HG03558 (cell line): ENCODE results near the gene SRRM2.

Experiments used
- ATAC-seq: cut with Tn5 transposase; IDR thresholded peaks from one replicate; pipeline ENCODE4 v1.9.1; 2021; ENCODE audit warnings: moderate number of reproducible peaks; ENCODE audit not compliant: unreplicated experiment; ENCODE audit errors: extremely low read depth

Gene SRRM2

DNA sequence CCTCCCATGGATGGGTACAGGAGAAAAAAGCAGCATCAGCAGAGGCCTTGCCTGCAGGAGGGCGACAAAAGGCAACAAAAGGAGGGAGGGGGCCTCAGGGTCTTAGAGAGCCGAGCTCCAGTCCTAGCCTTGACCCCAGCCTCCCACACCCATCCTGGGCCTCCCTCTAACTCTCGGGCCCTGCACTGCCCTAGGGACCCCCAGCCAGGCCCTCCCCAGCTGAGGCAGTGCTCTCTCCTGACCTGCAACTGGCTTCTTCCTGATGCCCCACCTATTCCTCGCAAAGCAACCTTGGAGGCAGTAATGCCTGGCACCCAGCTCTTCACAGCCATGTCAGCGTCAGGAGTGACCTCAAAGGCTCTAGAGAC lies 15.2 kb upstream of the SRRM2 start:
- ATAC-seq, result no peak

DNA sequence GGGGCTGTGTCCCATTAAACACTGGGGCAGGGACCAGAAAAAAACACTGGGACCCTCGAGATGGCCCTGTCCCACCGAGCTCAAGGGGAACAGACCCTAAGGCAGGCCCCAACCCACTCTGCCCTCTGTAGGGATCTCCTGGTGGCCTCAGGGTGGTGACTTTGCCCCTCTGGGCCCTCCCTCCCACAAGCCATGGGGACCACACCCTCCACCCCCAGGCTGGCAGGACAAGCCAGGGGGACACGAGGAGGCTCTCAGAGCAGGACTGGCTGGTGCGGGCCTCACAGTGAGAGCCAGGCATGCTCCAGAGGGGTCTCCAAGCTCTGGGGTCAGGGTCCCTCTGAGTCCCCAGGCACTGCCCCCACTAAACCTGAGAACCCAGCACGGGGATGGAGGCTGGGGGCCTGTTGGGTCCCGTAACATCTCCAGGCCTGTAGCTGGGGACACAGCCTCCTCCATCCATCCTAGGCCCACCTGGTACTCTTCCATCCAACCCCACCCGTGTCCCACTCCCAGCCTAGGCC lies 14.5 kb upstream of the SRRM2 start:
- no peak for ATAC-seq

DNA sequence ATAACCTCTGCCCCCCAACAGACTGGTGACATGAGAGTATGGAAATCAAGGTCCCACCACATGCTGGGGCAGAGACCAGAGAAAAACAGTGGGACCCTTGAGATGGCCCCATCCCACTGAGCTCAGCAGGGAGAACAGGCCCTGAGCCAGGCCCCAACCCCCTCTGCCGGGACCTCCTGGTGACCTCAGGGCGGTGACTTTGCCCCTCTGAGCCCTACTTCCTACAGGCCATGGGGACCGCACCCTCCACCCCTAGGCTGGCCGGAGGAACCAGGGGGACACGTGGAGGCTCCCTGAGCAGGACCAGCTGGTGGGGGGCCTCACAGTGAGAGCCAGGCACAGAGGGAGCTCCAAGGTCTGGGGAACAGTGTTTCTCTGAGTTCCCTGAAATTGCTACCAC lies 13.8 kb upstream of the SRRM2 start:
- ATAC-seq, result no peak

DNA sequence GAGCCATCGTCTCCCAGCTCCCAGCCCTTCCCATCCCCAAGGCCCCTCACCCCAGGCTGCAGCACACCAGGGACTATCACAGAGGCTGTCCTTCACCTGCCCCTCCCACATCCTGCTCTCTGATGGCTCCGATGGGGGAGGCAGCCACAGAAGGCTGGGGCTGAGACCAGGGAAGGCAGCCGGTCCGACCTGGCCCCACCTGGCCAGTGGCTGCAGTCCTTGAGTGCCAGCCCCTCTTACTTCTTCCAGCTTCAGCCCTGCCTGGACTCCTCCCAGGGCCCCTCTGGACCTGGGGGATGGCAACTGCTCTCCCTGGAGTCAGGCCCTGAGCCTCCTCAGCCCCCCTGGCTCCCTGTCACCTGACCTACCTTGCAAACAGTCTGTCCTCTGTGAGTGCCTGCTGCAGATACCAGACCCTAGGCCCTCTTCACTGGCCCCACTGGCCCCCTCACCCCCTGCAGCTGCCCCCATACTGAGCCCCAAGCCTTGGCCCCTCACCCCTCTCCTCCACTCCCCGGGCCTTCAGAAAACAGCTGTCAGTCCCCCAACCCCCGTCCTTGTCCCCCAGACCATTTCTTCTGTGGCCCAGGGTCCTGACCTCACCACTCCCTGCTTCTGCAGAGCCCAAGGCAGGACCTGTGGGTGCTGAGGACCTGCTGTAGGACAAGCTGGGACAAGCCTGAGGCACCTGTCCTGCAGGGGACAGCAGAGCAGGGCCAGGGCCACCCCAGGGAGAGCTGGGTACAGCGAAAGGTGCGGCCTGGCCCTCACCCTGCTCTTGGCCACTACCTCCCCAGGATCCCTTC lies 12.6 kb upstream of the SRRM2 start:
- ATAC-seq, result no peak

DNA sequence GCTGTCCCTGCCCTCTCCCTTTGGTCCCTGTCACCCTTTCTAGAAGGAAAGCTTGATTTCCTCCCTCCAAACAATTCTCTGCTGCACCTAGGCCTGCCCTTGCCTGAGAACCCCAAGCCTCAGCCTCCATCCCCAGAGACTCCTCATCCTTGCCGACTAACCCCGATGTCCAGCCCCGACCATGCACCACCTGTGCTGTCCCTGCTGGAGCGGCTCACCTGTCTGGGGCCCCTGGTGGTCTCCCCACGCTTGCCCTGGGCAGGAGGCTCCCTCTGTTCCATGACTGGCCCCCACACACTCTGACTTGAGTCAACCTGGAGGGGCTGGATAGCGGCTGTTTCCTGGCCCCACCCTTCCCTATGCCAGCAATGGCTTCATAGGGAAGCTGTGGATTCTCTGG lies 12.0 kb upstream of the SRRM2 start:
- no peak for ATAC-seq

DNA sequence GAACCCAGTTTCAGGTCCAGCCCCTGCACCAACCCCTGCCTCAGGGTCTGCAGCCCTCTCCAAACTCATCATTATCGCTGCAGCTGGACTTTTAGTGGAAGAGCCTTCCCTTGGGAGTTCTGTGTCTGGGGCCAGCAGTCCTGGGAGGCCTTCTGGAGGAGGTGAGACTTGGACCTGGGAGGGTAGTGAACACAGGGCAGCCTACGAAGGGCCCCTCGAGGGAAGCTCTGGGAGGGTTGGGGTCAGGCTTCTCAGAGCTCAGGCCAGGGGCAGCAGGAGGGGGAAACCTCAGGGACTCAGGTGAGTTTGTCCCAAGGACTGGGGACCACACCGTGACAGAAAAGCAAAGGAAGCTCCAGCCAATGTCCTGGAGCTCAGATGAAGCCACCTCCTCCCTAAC lies 11.3 kb upstream of the SRRM2 start:
- ATAC-seq, result no peak

DNA sequence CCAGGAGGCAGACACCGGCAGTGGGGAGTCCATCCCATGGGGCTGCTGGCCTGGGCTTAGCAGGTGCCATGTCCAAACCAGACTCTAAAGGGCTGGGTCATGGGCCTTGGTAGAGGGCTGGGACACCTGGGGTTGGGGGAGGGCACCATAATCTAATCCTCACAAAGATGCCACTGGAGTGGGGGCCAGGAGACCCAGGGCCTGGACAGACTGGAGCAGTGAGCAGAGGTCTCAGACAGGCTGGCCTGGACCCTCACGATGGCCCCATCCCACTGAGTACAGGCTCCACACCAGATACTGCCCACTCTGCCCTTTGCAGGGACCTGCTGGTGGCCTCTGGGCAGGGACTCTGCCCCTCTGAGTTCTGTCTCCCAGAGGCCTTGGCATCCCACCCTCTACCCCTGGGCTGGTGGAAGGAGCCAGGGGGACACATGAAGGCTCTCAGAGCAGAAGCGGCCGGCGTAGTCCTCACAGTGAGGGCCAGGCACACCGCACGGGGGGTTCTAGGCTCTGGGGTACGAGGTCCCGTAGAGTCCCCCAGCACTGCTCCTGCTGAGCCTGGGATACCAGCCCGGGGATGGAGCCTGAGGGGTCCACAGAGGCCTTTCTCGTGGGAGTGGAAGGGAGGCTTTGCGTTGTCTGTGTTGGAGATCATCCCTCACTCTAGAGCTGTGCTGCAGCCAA lies 10.0 kb upstream of the SRRM2 start:
- ATAC-seq, result no peak

DNA sequence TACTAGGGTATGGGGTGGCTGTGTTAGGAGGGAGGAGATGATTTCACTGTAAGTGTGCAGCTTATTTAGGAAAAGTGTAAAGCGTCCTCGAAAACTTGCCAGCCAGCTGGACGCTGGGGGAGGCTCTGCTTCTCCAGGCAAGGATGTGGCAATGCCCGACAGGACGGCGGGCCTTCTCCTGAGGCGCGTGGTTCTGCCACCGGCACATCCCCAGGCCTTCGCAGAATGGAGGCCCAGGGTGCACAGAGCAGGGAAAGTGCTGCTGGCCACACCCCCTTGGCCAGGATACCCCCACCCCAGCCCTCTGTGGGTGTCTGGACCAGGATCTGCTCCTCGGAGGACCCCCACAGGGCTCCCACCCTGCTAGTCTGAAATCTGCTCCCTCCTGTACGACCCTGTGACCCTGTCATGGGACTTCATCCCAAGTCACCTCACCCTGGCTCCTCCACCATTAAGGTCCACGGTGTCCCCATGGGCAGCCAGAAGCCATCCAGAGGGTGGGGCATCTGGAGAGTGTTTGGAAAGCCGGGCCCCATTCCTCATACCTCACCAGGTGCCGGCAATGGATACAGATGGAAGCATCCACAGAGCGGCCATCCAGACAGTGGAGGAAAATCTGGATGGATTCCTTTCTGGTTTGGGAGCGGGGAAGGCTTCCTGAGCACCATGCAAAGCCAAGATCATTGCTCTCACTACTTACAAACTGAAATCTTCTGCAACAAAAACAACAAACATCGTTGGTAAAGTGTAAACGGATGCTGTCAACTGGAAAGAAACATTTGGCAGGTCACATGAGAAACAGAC lies 9.2 kb upstream of the SRRM2 start:
- ATAC-seq, result no peak

DNA sequence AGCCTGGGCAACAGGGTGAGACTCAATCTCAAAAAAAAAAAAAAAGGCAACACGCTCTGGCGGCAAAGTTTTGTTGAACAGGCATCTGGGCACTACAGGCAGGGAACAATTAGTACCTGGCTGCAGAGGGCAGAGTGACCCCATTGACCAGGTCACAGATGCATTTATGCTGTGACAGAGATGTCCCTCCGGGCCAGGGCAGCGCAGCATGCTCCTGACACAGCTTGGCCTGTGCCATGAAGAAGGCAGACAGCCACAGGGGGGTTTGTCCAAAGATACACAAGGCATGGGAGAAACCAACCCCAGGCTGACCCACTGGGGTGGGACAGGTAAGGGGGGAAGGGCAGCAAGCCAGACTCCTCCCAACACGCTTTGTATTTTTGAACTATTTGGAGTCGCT lies 7.7 kb upstream of the SRRM2 start:
- no peak for ATAC-seq

DNA sequence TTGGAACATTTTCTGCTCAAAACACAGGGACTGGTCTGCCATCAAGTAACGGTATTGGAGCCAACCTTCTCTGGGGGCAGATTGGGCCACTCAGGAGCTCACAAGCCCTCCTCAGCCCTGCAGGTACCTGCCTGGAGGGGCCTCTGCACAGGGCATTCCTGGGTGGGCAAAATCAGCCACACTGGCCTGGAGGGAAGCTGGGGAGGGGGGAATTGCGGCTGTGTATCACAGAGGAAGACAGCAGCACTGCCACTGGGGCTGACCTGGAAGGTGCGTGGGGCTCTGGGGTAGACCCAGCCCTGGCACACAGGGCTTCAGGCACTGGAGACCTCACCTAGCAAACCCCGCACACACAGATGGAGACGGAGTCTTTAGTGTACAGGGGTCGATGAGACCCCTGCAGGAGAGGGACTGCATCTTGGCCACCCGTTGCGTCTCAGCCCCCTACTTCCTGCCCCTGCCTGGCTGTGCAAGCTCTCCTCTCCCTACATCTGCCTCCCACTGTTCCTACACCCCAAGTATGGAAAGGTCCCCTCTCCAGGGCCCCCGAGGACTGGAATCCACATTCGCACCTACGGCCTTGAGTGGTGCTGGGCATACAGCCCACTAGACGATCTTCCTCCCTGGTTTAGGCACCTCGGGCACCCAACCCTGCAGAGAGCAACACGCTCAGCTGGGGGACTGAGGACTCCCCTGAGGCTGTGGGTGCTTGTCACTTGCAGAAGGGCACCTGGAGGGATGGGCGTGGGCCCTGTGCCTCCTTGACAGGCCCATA lies 7.1 kb upstream of the SRRM2 start:
- no peak for ATAC-seq

DNA sequence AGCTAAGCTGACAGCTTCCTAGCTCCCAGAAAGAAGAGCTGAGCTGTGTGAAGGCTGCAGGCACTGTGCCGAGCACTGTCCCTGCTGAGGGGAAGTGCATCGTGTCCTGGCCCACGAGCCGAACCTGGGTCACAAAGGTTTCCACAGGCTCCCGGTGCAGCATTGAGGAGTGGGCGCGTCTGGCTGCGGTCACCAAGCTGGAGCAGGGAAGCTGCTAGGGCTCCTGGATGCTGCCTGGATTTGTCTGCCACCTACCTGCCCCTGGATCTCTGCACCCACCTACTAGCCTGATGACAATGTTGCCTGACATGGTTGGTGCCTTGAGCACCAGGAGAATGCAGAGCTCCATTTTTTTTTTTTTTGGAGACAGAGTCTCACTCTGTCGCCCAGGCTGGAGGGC lies 6.5 kb upstream of the SRRM2 start:
- no peak for ATAC-seq

DNA sequence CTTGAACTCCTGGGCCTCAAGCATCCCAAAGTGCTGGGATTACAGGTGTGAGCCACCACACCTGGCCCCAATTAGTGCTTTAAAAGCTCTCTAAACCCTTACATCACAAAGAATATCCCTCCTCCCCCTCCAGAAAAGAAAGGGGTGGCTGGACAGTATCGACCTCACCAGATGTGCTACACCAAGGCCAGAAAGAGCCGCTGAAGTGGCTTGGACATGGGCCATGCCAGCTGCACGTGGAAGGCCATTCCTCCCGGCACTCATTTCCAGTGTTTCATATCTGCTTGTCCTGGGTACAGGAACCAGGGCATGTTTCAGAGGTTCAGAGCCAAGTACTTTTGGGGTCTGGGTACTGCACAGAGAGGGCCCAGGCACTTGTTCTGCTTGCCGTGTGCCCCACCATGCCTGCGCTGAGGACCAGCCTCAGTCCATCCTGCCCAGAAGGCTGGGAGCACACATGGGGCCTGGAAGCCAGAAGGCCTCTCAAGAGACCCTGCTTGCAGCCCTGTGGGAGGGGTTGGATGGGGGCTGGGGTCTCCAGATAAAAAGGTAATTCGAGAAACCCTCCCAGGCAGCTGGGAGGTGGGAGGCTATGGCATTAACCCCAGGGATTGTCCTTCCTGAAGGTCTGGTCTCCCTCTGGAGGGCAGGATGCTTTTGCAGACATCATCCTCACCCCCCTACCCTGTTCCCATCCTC lies 3.5 kb upstream of the SRRM2 start:
- no peak for ATAC-seq

DNA sequence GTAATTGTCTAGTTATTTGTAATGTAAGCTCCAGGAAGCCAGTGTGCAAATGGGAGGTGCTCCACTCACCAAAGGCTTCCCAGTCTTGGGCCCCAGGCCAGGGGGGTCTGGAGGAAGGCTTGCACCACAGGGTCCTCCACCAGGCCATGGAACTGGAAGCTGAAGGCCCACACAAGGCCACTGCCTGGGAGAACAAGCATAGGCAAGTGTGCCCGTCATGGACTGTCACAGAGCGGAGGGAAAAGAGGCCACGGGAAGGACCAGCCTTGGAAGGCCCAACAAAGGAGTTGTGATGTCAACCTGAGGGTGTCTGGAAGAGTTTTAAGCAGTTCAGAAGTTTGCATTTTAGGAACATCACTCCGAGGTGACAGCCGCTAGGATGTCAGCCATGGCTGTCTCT lies 3.0 kb upstream of the SRRM2 start:
- no peak for ATAC-seq

DNA sequence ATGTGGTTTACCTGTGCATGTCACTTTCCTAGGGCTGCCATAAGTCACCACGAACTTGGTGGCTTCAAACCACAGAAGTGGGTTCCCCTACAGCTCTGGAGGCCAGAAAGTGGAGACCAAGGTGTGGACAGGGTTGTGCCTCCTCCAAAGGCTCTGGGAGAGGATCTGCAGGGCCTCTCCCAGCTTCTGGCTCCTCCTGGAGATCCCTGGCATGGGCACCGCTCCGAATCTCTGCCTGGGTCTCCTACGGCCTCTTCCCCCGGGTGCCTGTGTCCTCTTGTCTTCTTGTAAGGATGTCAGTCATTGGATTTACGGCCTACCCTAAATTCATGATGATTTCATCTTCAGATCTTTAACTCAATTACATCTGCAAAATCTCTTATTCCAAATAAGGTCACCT lies 2.5 kb upstream of the SRRM2 start:
- no peak for ATAC-seq

DNA sequence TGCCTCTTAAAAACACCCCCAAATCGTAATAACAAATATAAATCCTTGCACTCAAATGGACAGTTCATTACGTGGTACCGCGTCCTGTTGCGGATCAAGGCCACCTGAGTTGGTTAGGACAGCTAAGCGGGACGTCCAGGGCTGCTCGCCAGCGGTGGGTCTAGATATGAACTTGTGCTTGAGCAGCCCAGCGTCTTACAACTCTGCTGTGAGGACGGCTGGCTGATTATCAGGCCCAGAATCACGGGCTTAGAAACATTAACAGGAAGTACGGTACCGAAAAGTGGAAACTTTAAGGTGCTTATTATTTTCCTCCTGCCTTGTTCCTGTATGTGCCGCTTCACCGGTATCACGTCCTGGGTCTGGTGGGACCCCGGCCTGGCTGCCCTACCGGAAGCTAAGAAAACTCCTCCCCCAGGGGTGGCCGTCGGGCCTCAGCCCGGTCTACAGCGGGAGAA lies 832 bp upstream of the SRRM2 start:
- no peak for ATAC-seq

DNA sequence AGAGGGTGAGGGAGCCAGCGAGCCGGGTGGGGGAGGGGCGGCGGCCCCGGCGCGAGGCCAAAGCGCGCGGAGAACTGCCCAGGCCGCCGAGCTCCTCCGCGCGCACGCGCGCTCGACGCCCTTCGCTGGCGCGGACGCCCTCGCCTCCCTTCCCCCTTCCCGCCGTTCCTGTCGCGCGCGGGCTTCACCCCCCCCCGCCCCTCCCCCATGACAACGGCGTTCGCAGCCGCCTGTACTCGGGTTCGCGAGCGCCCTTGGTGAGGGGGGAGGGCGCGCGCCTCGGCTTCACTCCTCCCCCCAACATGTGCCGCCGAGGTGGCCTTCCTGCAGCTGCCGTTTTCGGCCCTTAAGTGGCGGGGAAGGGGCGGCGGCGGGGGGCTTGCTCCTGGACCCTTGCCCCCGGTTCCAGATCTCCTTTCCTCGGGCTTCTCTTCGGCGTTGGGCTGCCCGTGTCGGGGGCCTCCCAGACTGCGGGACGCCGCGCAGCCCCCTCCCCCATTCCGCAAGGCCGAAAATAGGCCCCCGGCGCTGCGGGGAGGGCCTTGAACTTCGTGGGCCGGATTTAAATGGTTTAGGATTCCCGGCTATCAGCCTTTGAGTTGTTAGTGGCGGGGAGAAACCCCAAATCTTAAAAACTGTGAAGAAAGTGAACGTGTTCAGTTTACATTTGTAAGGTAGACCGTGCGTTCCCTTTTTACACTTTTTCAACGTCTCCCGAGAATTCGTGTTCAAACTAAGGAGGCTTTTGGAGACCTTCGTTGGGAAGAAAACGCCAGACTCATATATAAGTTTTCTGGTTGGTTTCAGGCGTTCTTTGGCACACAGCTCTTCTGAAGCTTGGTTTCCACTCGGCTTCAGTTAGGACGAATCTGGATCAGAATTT lies 653 bp downstream of the SRRM2 start:
- no peak for ATAC-seq

DNA sequence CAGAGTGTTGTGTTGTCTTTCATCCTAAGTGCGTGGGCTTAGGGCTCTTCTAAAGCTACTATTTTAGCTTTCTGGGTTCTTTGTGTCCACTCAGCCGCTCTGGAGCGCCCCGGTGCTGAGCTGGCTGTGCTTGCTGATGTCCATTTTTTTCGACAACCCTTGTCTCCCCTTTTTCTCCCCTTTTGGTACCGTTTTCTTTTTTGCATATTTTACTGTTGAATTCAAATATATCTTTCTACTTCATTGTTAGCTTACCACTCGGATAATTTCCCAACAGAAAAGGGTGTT lies 1.2 kb downstream of the SRRM2 start:
- no peak for ATAC-seq

DNA sequence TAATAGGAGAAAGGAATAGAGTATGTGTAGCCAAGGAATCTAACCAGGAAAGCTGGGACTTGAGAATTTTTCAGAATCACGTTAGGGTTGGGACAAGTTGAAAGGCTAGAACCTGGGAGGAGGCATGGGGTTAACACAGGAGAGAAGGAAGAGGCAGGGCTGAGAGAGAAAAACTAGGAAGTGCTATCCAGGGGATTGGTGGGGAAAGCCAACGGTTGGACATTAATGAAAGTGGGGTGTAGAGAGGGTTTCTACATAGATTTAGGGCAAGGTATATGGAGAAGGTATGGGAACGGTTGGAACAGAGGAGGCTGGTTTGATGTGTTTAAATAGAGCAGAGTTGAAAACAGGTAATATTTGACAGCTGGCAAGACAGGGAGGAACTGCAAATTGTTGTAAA lies 2.7 kb downstream of the SRRM2 start:
- ATAC-seq, result no peak
